Ramos (cell line): ENCODE results near the gene PPM1G.
"Not testable (repeated sequence)": the region's sequence is repeated elsewhere in the genome, so short reads cannot be mapped to it uniquely, and the experiment has no call there.

Experiments
- in situ Hi-C: fragments of 300-500 bp; cut with MboI; formaldehyde crosslinking; loops from one replicate; pipeline ENCODE4 v1.14.3; 2022; ENCODE audit warnings: low sequenced_read_pairs; ENCODE audit not compliant: unreplicated experiment

The PPM1G gene

DNA sequence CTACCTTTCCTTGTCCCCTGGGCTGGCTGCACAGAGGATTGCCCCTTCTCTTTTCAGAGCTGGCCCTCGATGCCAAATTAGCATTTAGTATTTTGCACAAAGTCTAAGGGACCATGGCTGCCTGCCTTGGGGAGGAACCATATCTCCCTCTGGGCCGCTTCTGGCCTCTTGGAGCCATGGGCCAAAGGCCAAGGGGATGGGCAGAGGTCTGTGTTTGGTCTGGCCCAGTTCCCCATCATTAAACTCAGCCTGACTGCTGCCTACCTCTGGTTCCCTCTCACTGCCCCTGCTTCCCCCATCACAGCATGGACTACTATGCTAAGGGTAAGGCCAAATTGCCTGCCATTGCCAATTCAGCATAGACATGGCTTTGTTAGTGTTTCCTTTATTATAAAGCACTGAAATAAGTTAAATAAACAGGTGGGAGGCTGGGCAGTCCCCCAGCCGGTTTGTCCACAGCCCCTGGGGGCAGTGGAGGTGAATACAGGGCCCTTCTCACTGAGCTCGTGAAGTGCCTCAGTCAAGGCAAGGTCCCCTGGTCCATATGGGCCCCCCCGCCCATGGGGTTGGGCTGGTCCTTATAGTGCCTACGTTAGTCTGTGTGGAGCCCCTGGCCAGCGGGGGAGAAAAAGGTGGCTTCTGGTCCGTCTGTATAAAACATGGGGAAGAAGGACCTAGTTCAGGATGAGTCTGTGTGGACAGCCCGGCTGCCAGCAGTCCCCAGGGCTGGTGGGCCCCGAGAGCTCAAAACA lies 32.3 kb downstream of the PPM1G start:
- in situ Hi-C loops: no loop called here

DNA sequence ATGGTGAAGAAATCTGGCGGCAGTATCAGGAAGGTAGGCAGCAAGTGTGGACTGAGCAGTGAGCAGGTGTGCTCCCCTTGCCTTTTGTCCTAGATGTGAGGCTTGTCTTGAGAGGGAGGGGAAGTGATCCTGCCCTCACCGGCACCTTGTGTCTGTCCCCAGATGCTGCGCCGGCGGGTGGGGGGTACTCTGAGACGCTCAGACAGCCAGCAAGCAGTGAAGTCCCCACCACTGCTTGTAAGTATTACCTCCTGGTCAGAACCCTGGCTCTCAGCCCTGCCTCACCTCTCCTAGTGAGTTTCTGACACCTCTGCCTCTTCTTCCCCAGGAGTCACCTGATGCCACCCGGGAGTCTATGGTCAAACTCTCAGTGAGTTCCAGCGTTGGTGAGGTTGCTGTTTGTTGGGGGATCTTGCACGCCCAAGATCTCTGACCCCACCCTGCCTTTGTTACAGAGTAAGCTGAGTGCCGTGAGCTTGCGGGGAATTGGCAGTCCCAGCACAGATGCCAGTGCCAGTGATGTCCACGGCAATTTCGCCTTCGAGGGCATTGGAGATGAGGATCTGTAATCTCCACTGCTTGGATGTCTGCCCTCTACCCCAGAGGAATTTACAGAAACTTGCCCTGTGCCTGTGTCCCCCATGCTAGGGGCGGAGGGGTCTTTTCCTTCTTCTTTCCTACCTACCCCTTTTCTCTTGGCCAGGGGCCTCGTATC lies 33.1 kb downstream of the PPM1G start:
- in situ Hi-C loops: no loop called here

- in situ Hi-C loops: no loop called here
Observed at GRCh38 chr2:27375513-27376099, 33.8 kb downstream of the PPM1G start.

DNA sequence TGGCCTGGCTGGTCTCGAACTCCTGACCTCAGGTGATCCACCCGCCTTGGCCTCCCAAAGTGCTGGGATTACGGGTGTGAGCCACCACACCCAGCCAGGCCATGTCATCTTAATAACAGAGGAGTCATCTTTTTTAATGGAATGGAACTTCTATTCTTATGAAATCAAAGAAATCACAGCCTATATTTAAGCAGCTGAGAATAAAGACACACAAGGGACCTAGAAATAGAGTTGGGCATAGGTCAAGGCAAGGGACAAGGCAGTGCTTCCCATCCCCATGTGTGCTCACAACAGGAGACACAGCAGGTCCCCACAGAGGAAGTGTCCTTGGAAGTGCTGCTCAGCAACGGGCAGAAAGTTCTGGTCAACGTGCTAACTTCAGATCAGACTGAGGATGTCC lies 35.8 kb downstream of the PPM1G start:
- in situ Hi-C loops: no loop called here

DNA sequence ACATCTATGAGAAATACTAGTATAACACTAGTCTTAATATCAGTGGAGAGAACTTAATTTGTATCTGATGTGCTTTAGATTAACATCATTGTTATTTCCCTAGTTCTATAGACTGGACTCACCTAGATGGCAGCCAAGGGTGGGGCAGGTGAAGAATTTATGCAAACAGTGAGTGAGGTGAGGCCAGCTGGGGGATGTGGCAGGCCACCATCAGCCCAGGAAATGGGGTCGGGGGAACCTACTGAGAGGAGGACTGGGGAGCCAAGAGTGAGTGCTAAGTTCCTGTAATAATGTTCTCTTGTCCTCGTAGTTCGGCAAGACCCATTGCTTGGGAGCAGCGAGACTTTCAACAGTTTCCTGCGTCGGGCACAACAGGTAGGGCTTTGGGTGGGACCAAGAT lies 36.5 kb downstream of the PPM1G start:
- in situ Hi-C loops: no loop called here

DNA sequence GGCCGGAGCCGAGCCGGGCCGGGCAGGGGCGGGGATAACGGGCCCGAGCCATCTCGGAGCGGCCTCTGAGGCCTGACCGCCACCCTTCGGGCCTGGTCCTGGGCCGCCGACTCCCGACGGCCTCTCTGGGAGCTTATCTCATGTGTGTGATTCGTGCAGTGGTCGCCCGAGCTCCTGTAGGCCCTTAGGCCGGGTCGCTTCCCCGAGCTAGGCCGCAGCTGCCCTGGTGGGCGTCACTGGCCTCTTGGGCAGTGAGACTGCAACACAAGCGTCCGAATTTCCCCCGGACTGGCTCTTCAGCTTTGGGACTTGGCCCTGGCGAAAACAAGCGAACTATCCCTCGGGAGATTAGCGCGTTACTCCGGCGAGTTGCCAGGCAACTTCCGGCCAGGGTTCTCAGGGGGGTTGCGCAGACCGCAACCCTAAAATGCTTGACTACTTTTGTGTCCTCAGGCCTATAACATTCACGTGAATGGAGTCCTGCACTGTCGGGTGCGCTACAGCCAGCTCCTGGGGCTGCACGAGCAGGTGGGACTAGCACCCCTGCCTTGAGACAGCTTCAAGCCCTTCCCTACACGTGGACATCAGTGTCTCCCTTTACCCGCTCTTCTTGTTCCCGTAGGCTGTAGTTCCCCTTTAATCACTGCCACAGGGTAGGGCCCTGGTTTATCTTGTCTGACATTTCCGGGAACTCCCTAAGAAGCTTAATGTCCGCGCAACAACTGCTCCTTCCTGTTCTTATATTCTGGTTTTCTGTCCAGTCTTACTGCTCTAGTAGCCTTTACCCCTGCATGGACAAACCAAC lies 38.4 kb downstream of the PPM1G start:
- in situ Hi-C loops: no loop called here

DNA sequence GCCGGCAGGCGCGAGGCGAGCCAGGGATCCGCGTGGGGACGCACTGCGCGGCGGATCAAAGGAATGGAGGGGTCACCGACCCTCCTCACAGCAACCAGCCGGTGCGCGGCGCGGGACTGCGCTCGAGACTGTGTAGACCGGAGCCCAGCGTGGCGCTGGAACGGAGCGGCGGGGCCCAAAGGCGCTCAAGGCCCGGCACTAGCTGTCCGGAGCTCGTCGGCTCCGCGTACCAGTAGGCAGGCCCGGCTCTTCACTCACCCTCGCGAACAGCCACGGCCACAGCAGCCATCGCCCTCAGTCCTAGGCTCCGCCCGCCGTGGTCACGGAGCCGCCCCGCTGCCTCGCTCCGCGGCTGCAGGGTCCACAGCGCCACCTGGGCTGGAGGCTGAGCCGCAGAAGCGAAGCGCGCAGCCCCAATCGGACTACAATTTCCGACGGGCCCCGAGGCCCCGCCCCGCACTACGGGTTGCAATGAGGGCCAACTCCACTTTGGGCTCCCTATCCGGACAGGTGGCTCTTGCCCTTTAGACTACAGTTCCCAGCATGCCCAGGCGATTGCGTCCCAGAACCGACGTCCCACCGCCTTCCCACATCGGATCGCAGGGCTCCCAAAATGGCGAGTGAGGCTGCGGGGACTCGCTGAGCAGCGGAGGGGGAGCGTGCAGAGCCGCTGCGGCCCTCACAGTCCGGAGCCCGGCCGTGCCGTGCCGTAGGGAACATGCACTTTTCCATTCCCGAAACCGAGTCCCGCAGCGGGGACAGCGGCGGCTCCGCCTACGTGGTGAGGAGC lies 39.2 kb downstream of the PPM1G start, which contains the start of the genes EIF2B4 and SNX17:
Gene EIF2B4 (minus strand): TSS at position 313 of the 790 bp plus-strand sequence. CDS start 24 bp downstream, at position 289.
Gene SNX17 (plus strand): TSS at position 591 of the 790 bp plus-strand sequence. CDS start 128 bp downstream, at position 719.
- in situ Hi-C loops: no loop called here

GRCh38 chr2:27369471-27370025 lies 39.8 kb downstream of the PPM1G start:
- in situ Hi-C loops: no loop called here

DNA sequence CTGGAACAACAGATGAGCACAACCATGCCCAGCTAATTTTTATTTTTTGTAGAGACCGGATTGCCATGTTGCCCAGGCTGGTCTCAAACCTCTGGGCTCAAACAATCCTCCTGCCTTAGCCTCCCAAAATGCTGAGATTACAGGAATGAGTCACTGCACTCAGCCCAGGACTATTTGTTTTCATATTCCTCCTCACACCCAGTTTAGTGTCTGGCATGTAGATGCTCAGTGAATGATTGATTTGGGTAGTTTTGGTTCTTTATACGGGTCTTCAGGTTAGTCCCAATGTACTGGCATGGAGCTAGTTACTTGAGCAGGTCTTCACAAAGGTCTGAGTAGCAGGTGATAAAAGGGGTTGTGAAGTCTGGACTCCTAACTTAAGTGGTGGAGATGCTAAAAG lies 45.5 kb downstream of the PPM1G start:
- in situ Hi-C loops: no loop called here

DNA sequence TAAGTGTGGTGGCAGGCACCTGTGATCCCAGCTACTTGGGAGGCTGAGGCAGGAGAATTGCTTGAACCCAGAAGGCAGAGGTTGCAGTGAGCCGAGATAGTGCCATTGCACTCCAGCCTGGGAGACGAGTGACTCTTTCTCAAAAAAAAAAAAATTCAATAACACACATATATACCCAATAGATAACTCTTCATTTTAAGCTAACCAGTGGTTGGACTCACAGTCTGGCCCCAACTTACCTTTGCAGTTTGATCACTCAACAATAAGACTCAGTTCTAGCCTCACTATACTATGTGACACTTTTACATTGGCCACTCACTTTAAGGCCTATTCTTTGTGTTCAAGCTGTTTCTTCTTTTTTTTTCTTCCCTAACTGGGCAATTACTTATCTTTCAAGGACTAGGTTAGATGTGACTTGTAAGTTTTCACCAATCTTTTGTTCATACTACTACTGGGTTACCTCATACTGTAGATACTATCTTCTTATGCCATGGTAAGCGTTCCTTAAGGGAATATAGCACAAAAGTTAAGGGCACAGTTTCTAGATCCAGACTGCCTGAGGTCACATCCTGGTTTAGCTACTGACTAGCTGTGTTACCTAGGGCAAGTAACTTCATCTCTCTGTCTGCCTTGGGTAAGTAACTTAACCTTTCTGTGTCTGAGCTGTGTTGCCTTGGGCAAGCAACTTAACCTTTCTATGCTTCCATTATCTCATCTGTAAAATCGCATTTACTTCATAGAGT lies 46.5 kb downstream of the PPM1G start:
- in situ Hi-C loops: no loop called here

DNA sequence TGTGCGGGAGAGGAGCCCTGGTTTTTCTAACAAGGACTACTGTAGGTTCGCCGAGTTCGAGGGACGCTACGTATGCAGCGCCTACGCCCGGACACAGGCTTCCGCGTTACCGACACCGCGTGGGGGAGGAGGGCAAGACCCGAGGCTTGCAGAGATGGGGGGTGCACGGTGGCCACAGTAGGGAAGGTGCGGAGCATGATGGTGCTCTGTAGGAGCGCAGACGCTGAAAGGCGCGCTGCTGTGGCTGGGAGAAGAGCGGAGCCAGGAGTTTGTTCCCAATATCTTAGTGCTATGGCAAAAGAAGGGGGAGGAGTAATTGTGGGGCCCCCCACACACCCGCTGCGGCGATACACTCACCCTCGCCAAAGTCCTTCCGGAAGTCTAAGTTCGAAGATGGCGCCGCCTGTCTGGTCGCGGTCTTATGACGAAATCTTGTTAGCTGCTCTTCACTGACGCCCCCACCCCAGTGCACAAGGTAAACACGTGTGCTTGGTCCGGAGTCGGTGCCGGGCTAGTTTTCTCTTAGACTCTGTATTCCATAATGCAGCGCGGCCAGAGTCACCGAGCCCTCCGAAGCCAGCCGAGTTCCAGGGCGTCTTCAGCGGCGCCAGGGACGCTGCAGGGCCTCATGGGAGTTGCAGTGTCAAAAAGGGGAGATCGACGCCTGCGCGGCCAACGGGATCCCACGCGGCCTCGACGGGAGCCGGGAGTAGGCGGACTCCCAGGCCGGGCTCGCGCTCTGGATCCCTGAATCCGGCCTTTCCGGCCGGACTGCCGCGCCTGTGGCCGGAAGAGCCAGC lies 52.8 kb downstream of the PPM1G start, which contains the start of gene GTF3C2:
Gene GTF3C2 (minus strand): TSS at position 383 of the 800 bp plus-strand sequence. CDS start 13,210 bp downstream, outside the sequence.
- in situ Hi-C loops: no loop called here

- in situ Hi-C loops: no loop called here
Observed at GRCh38 chr2:27356056-27356381, 53.4 kb downstream of the PPM1G start.

- in situ Hi-C loops: no loop called here
Observed at GRCh38 chr2:27354597-27354927, 54.8 kb downstream of the PPM1G start.

DNA sequence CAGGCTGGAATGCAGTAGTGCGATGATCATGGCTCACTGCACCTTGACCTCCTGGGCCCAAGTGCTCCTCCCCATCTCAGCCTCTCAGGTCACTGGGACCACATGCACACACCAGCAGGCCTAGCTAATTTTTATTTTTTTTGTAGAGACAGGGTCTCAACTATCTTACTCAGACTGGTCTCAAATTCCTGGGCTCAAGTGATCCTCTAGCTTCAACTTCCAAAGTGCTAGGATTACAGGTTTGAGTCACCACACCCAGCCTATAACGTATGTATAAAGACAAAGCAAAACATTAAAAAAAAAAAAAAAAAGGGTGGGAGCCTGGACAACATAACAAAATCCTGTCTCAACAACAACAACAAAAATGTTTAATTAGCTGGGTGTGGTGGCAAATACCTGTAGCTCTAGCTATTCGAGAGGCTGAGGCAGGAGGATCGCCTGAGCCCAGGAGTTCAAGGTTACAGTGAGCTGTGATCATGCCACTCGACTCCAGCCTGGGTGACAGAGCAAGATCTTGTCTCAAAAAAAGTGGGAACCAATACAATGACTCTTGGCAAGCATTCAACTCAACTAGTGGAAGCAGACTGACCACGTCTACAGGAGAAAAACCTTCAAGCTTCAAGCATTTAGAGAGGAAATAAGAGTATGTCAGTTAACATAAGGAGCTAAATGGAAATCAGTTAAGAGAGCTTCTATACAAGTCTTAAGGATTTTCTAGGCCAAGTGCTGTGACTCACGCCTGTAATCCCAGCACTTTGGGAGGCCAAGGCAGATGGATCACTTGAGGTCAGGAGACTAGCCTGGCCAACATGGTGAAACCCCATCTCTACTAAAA lies 55.4 kb downstream of the PPM1G start:
- in situ Hi-C loops: no loop called here

GRCh38 chr2:27353386-27353761 lies 56.0 kb downstream of the PPM1G start:
- in situ Hi-C loops: not testable (repeated sequence)

GRCh38 chr2:27351802-27352598 lies 57.4 kb downstream of the PPM1G start:
- in situ Hi-C loops: no loop called here
